ENCODE data around the gene SIX1. TPM values are rescaled to one million over a fixed set of nuclear protein-coding genes. Genes with fewer than 3 reads are reported as not detected.

SIX1 gene
- total and polyA plus RNA-seq, 2 experiments from 2014 or later, result 0.35 to 0.71 TPM

DNA sequence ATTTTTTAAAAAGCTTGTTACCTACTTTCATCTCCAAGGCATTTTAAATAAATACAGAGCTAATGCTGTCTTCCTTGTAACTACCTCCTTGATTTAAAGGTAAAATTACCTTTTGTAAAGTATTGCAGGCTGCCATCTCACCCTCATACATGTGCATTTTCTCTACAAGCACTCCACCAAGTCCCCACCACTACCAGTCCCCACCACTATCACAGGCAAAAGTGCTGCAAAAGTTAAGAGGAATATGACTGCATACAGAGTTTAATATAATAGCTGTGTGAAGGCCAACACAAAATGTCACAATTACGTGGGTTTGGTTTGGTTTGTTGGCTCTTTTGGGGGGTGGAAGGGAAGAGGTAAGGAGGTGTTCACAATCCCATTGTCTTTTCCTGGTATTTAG is 9.6 kb downstream of the SIX1 start:
- Histone ChIP-seq H3K27ac (ENCODE audit: low read depth) (no peak overlapping the region), H3K4me2 (peak overlapping the region; percentile 37), H3K4me1 (ENCODE audit: insufficient read depth) (peaks cover 66% of the 10 kb centered on the region), H3K36me3 (ENCODE audit: insufficient read depth) (no peaks in the 10 kb centered on the region), H3F3A (replicated peaks; ENCODE audit: low read depth) (peaks cover 18% of the 10 kb centered on the region), H2AFZ (no peak overlapping the region), H3K79me2 (replicated peaks; ENCODE audit: insufficient read depth) (no peaks in the 10 kb centered on the region), H3K4me3 (no peak overlapping the region), H3K9me2 (ENCODE audit: insufficient read depth) (no peaks in the 10 kb centered on the region), H3K27me3 (ENCODE audit: insufficient read depth) (peaks cover 99% of the 10 kb centered on the region), H4K20me1 (replicated peaks; ENCODE audit: insufficient read depth) (no peaks in the 10 kb centered on the region; the same call in 1 of the 2 replicates)
- ATAC-seq (no peak), DNase-seq (ENCODE audit: low spot score) (no peak)
- Mint-ChIP-seq H3K36me3 (ENCODE audit: low read depth) (no peaks in the 10 kb centered on the region), H3K4me3 (no peak overlapping the region), H3K4me1 (peaks cover 56% of the 10 kb centered on the region), H3K9me3 (no peaks in the 10 kb centered on the region; the same call in 2 of the 3 replicates), H3K27me3 (ENCODE audit: insufficient read depth, low read depth, poor library complexity) (peaks cover 91% of the 10 kb centered on the region), H3K27ac (no peak overlapping the region)
- TF ChIP-seq, protein P1, sequence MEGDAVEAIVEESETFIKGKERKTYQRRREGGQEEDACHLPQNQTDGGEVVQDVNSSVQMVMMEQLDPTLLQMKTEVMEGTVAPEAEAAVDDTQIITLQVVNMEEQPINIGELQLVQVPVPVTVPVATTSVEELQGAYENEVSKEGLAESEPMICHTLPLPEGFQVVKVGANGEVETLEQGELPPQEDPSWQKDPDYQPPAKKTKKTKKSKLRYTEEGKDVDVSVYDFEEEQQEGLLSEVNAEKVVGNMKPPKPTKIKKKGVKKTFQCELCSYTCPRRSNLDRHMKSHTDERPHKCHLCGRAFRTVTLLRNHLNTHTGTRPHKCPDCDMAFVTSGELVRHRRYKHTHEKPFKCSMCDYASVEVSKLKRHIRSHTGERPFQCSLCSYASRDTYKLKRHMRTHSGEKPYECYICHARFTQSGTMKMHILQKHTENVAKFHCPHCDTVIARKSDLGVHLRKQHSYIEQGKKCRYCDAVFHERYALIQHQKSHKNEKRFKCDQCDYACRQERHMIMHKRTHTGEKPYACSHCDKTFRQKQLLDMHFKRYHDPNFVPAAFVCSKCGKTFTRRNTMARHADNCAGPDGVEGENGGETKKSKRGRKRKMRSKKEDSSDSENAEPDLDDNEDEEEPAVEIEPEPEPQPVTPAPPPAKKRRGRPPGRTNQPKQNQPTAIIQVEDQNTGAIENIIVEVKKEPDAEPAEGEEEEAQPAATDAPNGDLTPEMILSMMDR (conservative IDR thresholded peaks at IDR 0.05; ENCODE audit: low read depth in 2 of 2), result no peak
- TF ChIP-seq EZH2 (IDR thresholded peaks at IDR 0.05; ENCODE audit: low read depth, unreplicated experiment), result peak; percentile 68

DNA sequence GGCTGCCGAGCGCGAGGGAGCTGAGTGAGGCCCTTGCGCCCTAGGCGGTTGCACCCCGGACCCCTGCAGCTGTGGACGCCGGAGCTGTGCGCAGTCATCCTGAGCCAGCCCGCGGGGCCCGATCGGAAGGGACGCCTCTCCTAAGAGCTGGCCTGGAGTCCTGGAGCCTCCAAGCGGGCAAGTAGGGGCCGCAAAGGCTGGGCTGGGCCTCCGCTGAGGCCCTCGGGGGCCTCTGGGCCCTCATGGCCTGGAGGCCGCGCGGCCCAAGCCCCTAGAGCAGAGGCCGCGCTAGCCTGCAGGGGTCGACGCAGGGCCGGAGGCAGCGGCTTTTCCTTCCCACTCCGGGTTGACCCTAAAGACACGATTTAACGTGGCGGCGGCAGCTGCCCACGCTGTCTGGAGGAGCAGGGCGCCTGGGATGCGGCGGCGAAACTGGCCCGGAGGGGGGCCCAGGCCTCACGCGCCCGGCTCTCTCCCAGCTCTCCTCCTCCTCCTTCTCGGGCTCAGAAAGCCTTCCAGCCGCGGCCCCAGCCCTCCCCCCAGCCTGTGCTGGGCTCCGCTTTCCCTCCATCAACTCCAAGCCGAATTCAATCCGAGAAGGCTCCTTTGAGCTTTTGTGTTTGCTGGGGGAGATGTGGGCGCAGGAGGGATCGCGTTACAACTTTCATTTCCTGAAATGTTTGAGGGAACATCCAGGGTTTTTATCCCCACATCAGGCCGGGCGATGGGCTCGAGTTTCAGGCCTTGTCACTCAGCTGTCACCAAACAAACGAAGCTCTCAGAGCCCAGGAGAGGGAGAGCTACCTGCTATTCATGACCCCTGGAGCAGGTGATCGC is 11.6 kb downstream of the SIX1 start:
- no peaks in the 10 kb centered on the region; the same call in 1 of the 2 replicates for H4K20me1 ChIP-seq (replicated peaks; ENCODE audit: insufficient read depth)
- no peaks in the 10 kb centered on the region for H3K79me2 ChIP-seq (replicated peaks; ENCODE audit: insufficient read depth)
- H3K27me3 ChIP-seq (ENCODE audit: insufficient read depth), result peaks cover 88% of the 10 kb centered on the region
- DNase-seq (ENCODE audit: low spot score), result peak; percentile 82
- H3K9me3 Mint-ChIP-seq, result no peaks in the 10 kb centered on the region
- peak overlapping the region; percentile 83 for H3K4me2 ChIP-seq
- H3K27ac Mint-ChIP-seq, result no peak overlapping the region
- H3K36me3 ChIP-seq (ENCODE audit: insufficient read depth), result no peaks in the 10 kb centered on the region
- H3K4me3 ChIP-seq, result peak overlapping the region; percentile 64
- TF ChIP-seq EZH2 (IDR thresholded peaks at IDR 0.05; ENCODE audit: low read depth, unreplicated experiment) (peak; percentile 2), EZH2phosphoT487 (IDR thresholded peaks at IDR 0.05; ENCODE audit: unreplicated experiment) (peak; percentile 20), CREB1 (CRISPR knock-in tag; IDR thresholded peaks at IDR 0.05; ENCODE audit: low read depth) (no peak), STAT1 (IDR thresholded peaks at IDR 0.05; ENCODE audit: unreplicated experiment) (no peak)
- TF ChIP-seq, protein P2, sequence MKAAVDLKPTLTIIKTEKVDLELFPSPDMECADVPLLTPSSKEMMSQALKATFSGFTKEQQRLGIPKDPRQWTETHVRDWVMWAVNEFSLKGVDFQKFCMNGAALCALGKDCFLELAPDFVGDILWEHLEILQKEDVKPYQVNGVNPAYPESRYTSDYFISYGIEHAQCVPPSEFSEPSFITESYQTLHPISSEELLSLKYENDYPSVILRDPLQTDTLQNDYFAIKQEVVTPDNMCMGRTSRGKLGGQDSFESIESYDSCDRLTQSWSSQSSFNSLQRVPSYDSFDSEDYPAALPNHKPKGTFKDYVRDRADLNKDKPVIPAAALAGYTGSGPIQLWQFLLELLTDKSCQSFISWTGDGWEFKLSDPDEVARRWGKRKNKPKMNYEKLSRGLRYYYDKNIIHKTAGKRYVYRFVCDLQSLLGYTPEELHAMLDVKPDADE (IDR thresholded peaks at IDR 0.05), result no peak
- TF ChIP-seq, protein P1 (conservative IDR thresholded peaks at IDR 0.05; ENCODE audit: low read depth in 2 of 2), result peak in 1 of 2 experiments; percentile 21; a peak in 1 of 4 replicates
- no peak overlapping the region for H3K27ac ChIP-seq (ENCODE audit: low read depth)
- peaks cover 48% of the 10 kb centered on the region for H3K4me1 ChIP-seq (ENCODE audit: insufficient read depth)
- ATAC-seq, result peak; percentile 64
- peak overlapping the region; percentile 69 for H2AFZ ChIP-seq
- H3K27me3 Mint-ChIP-seq (ENCODE audit: insufficient read depth, low read depth, poor library complexity), result peaks cover 71% of the 10 kb centered on the region
- H3K9me2 ChIP-seq (ENCODE audit: insufficient read depth), result no peaks in the 10 kb centered on the region
- peaks cover 45% of the 10 kb centered on the region for H3K4me1 Mint-ChIP-seq
- H3K36me3 Mint-ChIP-seq (ENCODE audit: low read depth), result no peaks in the 10 kb centered on the region
- peaks cover 11% of the 10 kb centered on the region for H3F3A ChIP-seq (replicated peaks; ENCODE audit: low read depth)
- peak overlapping the region; percentile 75 for H3K4me3 Mint-ChIP-seq
